GM12878 (cell line): ENCODE results near the gene CPNE9. TPM values are rescaled to one million over a fixed set of nuclear protein-coding genes. Genes with fewer than 3 reads are reported as not detected.
A peak's percentile ranks its signal among the peaks of the same experiment; 100 is the strongest.

Experiments used
- BACH1 ChIP-seq: fragments of 450-650 bp; IDR thresholded peaks from 2 replicates; pipeline ENCODE4 v1.6.1; 2017; ENCODE audit warnings: mild to moderate bottlenecking, borderline replicate concordance
- BMI1 ChIP-seq: fragments of 450-650 bp; IDR thresholded peaks from 2 replicates; pipeline ENCODE4 v1.6.1; 2016; ENCODE audit warnings: mild to moderate bottlenecking, moderate library complexity, borderline replicate concordance
- EGR1 ChIP-seq, 2 experiments: IDR thresholded peaks; 1 replicate in 1 of 2; 2 replicates in 1 of 2; pipeline ENCODE4 v1.6.1; 2011 to 2012; ENCODE audit warnings: low read depth in 2 of 2, low read length in 2 of 2, borderline replicate concordance in 1 of 2, mild to moderate bottlenecking in 1 of 2, moderate library complexity in 1 of 2
- HDAC2 ChIP-seq: fragments of 200-600 bp; sonication (generic); IDR thresholded peaks from 2 replicates; pipeline ENCODE4 v1.6.1; 2017
- IKZF1 ChIP-seq: fragments of 450-650 bp; conservative IDR thresholded peaks from 2 replicates; pipeline ENCODE4 v1.6.1; 2017; ENCODE audit warnings: antibody characterized with exemption, mild to moderate bottlenecking
- JUNB ChIP-seq: IDR thresholded peaks from 2 replicates; pipeline ENCODE4 v1.6.1; 2016; ENCODE audit warnings: antibody characterized with exemption, mild to moderate bottlenecking
- KAT2A ChIP-seq: conservative IDR thresholded peaks from 2 replicates; pipeline ENCODE4 v1.6.1; 2011; ENCODE audit warnings: low read depth, low read length; ENCODE audit not compliant: control insufficient read depth
- NFXL1 ChIP-seq: fragments of 450-650 bp; IDR thresholded peaks from 2 replicates; pipeline ENCODE4 v1.6.1; 2017; ENCODE audit warnings: antibody characterized with exemption, mild to moderate bottlenecking, borderline replicate concordance
- NFYA ChIP-seq: IDR thresholded peaks from 2 replicates; pipeline ENCODE4 v1.6.1; 2011; ENCODE audit warnings: low read depth, mild to moderate bottlenecking, low read length, improper control_type of control experiment, borderline replicate concordance
- NFYB ChIP-seq: IDR thresholded peaks from 2 replicates; pipeline ENCODE4 v1.6.1; 2011; ENCODE audit warnings: low read depth, mild to moderate bottlenecking, low read length, improper control_type of control experiment, moderate library complexity; ENCODE audit not compliant: insufficient read depth
- SRF ChIP-seq, 2 experiments: IDR thresholded peaks; 2 replicates each; pipeline ENCODE4 v1.6.1; 2011; ENCODE audit warnings: low read depth in 2 of 2, low read length in 2 of 2, mild to moderate bottlenecking in 1 of 2, moderate library complexity in 1 of 2
- YBX1 ChIP-seq: fragments of 450-650 bp; IDR thresholded peaks from 2 replicates; pipeline ENCODE4 v1.6.1; 2016; ENCODE audit warnings: antibody characterized with exemption
- polyA plus RNA-seq, 11 experiments: library from polyadenylated mRNA; depleted of rRNA in 4 of 11; unstranded in 6 of 11; stranded (reverse) in 5 of 11; fragments of >200 nt; fragmentation: Nextera tagmentation in 4 of 11; fragmentation: Illumina TruSeq in 1 of 11; extraction: Ambion mirVana in 4 of 11; extraction: Trizol in 1 of 11; gene quantifications; 1 replicate in 1 of 11; 2 replicates in 10 of 11; pipeline versions ENCODE4 v1.2.1 to v1.2.3, GENCODE V29; 2011 to 2016; ENCODE audit warnings: inconsistent platforms in 2 of 11, missing spikeins in 2 of 11, low read depth in 1 of 11
- total RNA-seq, 4 experiments: library from RNA; depleted of rRNA in 3 of 4; stranded (reverse); fragments of >200 nt in 3 of 4; fragmentation: Illumina TruSeq in 1 of 4; extraction: Trizol in 1 of 4; gene quantifications; 2 replicates each; pipeline versions ENCODE4 v1.2.1 to v1.2.3, GENCODE V29; 2013 to 2021
- TF ChIP-seq, protein P1 (sequence below): fragments of 450-650 bp; formaldehyde crosslinking; IDR thresholded peaks from 2 replicates; pipeline ENCODE4 v1.5.0; 2022; ENCODE audit warnings: mild to moderate bottlenecking, missing genetic modification characterization
- TF ChIP-seq, protein P2 (sequence below): fragments of 450-650 bp; IDR thresholded peaks from 2 replicates; pipeline ENCODE4 v1.6.1; 2014; ENCODE audit warnings: mild to moderate bottlenecking
- TF ChIP-seq, protein P3 (sequence below): fragments of 150-350 bp; IDR thresholded peaks from 2 replicates; pipeline ENCODE4 v1.6.1; 2016; ENCODE audit warnings: low read depth, low read length
- TF ChIP-seq, protein P4 (sequence below): fragments of 450-650 bp; IDR thresholded peaks from 2 replicates; pipeline ENCODE4 v1.6.1; 2016; ENCODE audit warnings: mild to moderate bottlenecking
- TF ChIP-seq, protein P5 (sequence below): fragments of 450-650 bp; IDR thresholded peaks from 2 replicates; pipeline ENCODE4 v1.6.1; 2018; ENCODE audit warnings: mild to moderate bottlenecking, low read depth, moderate library complexity; ENCODE audit not compliant: partially characterized antibody

Gene CPNE9
- total and polyA plus RNA-seq, 10 of the 15 experiments (the other 5 are each of a cell fraction or from before 2014, with no cell fraction given) = 0.02 to 0.12 (median 0.05) TPM; not detected in 7

- TF ChIP-seq EGR1 (IDR thresholded peaks at IDR 0.05; ENCODE audit: borderline replicate concordance in 1 of 2, low read depth in 2 of 2, low read length in 2 of 2) = peak in 1 of 2 experiments; percentile 27; a peak in 1 of 3 replicates
- TF ChIP-seq NFXL1 = no peak
- no peak for TF ChIP-seq JUNB
- TF ChIP-seq YBX1 = no peak
- TF ChIP-seq, protein P1, sequence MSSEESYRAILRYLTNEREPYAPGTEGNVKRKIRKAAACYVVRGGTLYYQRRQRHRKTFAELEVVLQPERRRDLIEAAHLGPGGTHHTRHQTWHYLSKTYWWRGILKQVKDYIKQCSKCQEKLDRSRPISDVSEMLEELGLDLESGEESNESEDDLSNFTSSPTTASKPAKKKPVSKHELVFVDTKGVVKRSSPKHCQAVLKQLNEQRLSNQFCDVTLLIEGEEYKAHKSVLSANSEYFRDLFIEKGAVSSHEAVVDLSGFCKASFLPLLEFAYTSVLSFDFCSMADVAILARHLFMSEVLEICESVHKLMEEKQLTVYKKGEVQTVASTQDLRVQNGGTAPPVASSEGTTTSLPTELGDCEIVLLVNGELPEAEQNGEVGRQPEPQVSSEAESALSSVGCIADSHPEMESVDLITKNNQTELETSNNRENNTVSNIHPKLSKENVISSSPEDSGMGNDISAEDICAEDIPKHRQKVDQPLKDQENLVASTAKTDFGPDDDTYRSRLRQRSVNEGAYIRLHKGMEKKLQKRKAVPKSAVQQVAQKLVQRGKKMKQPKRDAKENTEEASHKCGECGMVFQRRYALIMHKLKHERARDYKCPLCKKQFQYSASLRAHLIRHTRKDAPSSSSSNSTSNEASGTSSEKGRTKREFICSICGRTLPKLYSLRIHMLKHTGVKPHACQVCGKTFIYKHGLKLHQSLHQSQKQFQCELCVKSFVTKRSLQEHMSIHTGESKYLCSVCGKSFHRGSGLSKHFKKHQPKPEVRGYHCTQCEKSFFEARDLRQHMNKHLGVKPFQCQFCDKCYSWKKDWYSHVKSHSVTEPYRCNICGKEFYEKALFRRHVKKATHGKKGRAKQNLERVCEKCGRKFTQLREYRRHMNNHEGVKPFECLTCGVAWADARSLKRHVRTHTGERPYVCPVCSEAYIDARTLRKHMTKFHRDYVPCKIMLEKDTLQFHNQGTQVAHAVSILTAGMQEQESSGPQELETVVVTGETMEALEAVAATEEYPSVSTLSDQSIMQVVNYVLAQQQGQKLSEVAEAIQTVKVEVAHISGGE (CRISPR knock-in tag) = no peak
- TF ChIP-seq KAT2A = no peak
- TF ChIP-seq, protein P2, sequence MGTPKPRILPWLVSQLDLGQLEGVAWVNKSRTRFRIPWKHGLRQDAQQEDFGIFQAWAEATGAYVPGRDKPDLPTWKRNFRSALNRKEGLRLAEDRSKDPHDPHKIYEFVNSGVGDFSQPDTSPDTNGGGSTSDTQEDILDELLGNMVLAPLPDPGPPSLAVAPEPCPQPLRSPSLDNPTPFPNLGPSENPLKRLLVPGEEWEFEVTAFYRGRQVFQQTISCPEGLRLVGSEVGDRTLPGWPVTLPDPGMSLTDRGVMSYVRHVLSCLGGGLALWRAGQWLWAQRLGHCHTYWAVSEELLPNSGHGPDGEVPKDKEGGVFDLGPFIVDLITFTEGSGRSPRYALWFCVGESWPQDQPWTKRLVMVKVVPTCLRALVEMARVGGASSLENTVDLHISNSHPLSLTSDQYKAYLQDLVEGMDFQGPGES = no peak
- TF ChIP-seq, protein P3, sequence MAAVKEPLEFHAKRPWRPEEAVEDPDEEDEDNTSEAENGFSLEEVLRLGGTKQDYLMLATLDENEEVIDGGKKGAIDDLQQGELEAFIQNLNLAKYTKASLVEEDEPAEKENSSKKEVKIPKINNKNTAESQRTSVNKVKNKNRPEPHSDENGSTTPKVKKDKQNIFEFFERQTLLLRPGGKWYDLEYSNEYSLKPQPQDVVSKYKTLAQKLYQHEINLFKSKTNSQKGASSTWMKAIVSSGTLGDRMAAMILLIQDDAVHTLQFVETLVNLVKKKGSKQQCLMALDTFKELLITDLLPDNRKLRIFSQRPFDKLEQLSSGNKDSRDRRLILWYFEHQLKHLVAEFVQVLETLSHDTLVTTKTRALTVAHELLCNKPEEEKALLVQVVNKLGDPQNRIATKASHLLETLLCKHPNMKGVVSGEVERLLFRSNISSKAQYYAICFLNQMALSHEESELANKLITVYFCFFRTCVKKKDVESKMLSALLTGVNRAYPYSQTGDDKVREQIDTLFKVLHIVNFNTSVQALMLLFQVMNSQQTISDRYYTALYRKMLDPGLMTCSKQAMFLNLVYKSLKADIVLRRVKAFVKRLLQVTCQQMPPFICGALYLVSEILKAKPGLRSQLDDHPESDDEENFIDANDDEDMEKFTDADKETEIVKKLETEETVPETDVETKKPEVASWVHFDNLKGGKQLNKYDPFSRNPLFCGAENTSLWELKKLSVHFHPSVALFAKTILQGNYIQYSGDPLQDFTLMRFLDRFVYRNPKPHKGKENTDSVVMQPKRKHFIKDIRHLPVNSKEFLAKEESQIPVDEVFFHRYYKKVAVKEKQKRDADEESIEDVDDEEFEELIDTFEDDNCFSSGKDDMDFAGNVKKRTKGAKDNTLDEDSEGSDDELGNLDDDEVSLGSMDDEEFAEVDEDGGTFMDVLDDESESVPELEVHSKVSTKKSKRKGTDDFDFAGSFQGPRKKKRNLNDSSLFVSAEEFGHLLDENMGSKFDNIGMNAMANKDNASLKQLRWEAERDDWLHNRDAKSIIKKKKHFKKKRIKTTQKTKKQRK = no peak
- TF ChIP-seq, protein P4, sequence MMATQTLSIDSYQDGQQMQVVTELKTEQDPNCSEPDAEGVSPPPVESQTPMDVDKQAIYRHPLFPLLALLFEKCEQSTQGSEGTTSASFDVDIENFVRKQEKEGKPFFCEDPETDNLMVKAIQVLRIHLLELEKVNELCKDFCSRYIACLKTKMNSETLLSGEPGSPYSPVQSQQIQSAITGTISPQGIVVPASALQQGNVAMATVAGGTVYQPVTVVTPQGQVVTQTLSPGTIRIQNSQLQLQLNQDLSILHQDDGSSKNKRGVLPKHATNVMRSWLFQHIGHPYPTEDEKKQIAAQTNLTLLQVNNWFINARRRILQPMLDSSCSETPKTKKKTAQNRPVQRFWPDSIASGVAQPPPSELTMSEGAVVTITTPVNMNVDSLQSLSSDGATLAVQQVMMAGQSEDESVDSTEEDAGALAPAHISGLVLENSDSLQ = peak; percentile 61
- TF ChIP-seq BMI1 = no peak
- TF ChIP-seq HDAC2 = no peak
- peak; percentile 99 for TF ChIP-seq IKZF1
- TF ChIP-seq, protein P5, sequence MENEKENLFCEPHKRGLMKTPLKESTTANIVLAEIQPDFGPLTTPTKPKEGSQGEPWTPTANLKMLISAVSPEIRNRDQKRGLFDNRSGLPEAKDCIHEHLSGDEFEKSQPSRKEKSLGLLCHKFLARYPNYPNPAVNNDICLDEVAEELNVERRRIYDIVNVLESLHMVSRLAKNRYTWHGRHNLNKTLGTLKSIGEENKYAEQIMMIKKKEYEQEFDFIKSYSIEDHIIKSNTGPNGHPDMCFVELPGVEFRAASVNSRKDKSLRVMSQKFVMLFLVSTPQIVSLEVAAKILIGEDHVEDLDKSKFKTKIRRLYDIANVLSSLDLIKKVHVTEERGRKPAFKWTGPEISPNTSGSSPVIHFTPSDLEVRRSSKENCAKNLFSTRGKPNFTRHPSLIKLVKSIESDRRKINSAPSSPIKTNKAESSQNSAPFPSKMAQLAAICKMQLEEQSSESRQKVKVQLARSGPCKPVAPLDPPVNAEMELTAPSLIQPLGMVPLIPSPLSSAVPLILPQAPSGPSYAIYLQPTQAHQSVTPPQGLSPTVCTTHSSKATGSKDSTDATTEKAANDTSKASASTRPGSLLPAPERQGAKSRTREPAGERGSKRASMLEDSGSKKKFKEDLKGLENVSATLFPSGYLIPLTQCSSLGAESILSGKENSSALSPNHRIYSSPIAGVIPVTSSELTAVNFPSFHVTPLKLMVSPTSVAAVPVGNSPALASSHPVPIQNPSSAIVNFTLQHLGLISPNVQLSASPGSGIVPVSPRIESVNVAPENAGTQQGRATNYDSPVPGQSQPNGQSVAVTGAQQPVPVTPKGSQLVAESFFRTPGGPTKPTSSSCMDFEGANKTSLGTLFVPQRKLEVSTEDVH = peak; percentile 85
- TF ChIP-seq NFYB = no peak
- TF ChIP-seq NFYA = no peak
- no peak for TF ChIP-seq BACH1
- 0 out of 4 replicates have a peak, but pooled peaks of 1 of the 2 experiments have one; percentile 2 for TF ChIP-seq SRF (IDR thresholded peaks at IDR 0.05; ENCODE audit: low read depth in 2 of 2, low read length in 2 of 2)
Measured at GRCh38 chr3:9731206-9732079, 27.8 kb downstream of the CPNE9 start, which contains the start of gene BRPF1 (continued).
